Measurements from ENCODE around the gene ACOXL.

Gene ACOXL

GRCh38 chr2:110789706-110790105 is 57.3 kb downstream of the ACOXL start:
- TF ChIP-seq CTCF (conservative IDR thresholded peaks at IDR 0.05) = no peak
- no peak overlapping the region for H3K27ac ChIP-seq

GRCh38 chr2:110790907-110791306 is 58.5 kb downstream of the ACOXL start:
- no peak for TF ChIP-seq CTCF (conservative IDR thresholded peaks at IDR 0.05)
- H3K27ac ChIP-seq = no peak overlapping the region

GRCh38 chr2:110791435-110791834 is 59.1 kb downstream of the ACOXL start:
- no peak overlapping the region for H3K27ac ChIP-seq
- TF ChIP-seq CTCF (conservative IDR thresholded peaks at IDR 0.05) = no peak

GRCh38 chr2:110793034-110793433 is 60.7 kb downstream of the ACOXL start:
- no peak overlapping the region for H3K27ac ChIP-seq
- TF ChIP-seq CTCF (conservative IDR thresholded peaks at IDR 0.05) = no peak

- H3K27ac ChIP-seq = peak overlapping the region; percentile 71; the same call in 1 of the 2 replicates
- TF ChIP-seq CTCF (conservative IDR thresholded peaks at IDR 0.05) = no peak
These were observed 62.0 kb downstream of the ACOXL start for GRCh38 chr2:110794390-110794789.

- no peak for TF ChIP-seq CTCF (conservative IDR thresholded peaks at IDR 0.05)
- H3K27ac ChIP-seq = peak overlapping the region; percentile 71
These were observed 62.6 kb downstream of the ACOXL start for GRCh38 chr2:110794951-110795350.

GRCh38 chr2:110796716-110797301 is 64.4 kb downstream of the ACOXL start:
- H3K27ac ChIP-seq = peak overlapping the region; percentile 71
- TF ChIP-seq CTCF (conservative IDR thresholded peaks at IDR 0.05) = no peak; the same call in 1 of the 2 replicates

Measured in VCaP (cell line).